Choroid plexus epithelial cell (primary cell): ENCODE results near the gene TPK1.
"Not testable (repeated sequence)": the region's sequence is repeated elsewhere in the genome, so short reads cannot be mapped to it uniquely, and the experiment has no call there.

Experiments used
- DNase-seq: peaks from one replicate; pipeline ENCODE4 v3.0.0-alpha.2; 2010; ENCODE audit warnings: low read depth
- H3K4me3 ChIP-seq: 2 replicates; pipeline ENCODE4 v1.5.1; 2011; ENCODE audit warnings: low read depth, mild to moderate bottlenecking, control low read depth, low read length, moderate library complexity
- TF ChIP-seq, protein P1 (sequence below): conservative IDR thresholded peaks from 2 replicates; pipeline ENCODE4 v1.5.1; 2011; ENCODE audit warnings: low read depth, mild to moderate bottlenecking, control low read depth, inconsistent platforms, low read length, moderate library complexity

TPK1 gene

DNA sequence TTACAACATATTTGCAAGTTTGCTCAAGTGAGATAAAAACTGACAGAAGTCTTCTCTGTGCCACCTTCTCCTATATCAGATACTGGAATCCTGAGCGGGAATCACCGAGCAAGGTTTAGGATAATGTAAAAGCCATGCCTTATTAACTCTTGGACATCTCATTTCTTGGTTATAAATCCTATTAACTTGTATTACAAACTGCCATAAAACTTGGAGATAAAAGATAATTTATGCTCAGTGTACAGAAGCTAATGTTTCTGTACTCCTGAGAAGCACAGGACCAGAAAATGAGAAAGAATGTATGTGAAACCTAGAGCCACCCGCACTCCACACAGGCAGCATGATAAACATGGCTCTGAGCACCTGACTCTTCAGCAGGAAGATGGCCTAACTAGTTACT lies 251.1 kb downstream of the TPK1 start:
- TF ChIP-seq, protein P1, sequence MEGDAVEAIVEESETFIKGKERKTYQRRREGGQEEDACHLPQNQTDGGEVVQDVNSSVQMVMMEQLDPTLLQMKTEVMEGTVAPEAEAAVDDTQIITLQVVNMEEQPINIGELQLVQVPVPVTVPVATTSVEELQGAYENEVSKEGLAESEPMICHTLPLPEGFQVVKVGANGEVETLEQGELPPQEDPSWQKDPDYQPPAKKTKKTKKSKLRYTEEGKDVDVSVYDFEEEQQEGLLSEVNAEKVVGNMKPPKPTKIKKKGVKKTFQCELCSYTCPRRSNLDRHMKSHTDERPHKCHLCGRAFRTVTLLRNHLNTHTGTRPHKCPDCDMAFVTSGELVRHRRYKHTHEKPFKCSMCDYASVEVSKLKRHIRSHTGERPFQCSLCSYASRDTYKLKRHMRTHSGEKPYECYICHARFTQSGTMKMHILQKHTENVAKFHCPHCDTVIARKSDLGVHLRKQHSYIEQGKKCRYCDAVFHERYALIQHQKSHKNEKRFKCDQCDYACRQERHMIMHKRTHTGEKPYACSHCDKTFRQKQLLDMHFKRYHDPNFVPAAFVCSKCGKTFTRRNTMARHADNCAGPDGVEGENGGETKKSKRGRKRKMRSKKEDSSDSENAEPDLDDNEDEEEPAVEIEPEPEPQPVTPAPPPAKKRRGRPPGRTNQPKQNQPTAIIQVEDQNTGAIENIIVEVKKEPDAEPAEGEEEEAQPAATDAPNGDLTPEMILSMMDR = no peak
- DNase-seq = no peak

DNA sequence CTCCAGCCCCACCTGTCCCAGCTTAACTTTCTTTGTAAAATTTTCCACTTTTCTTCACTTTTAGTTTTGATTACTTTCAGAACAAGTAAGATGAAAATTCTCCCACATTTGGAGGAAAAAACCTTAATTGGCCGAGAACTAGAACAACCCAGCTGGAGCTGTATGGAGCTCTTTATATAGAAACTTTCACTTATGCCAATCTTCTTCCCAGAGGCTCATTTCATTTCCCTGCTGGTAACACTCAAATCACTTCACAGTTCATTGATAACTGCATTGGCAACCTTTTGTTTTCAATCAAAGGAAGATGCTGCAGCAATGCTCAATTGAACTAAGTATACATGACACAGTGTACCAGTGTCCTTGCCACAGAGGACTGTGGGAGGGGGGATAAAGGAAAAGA lies 256.2 kb downstream of the TPK1 start:
- TF ChIP-seq, protein P1 = no peak
- H3K4me3 ChIP-seq = no peak overlapping the region
- DNase-seq = no peak

More for the DNA sequence above, 251.1 kb downstream of the TPK1 start:
- H3K4me3 ChIP-seq = no peak overlapping the region

DNA sequence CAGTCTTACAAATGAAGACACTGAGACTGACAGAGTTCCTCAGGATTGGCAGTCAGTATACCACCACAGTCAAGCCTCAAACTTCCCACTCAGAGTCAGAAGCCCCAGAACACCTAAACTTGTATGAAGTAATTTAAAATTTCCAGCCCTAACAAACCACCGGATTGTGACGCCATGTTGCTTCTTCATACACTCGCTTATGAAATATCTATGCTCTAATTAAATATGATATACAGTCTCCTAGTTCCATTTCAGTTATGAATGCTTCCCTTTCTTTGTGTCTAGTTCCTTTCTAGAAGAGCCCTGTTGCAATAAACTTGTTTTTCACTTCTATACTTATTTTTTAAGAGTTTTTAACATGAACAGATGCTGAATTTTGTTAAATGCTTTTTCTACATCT lies 260.4 kb downstream of the TPK1 start:
- no peak overlapping the region for H3K4me3 ChIP-seq
- no peak for DNase-seq
- TF ChIP-seq, protein P1 = no peak

GRCh38 chr7:144574753-144575152 lies 261.1 kb downstream of the TPK1 start:
- not testable (repeated sequence) for H3K4me3 ChIP-seq, DNase-seq

GRCh38 chr7:144568233-144568632 lies 267.6 kb downstream of the TPK1 start:
- TF ChIP-seq, protein P1 = no peak
- DNase-seq = no peak
- H3K4me3 ChIP-seq = no peak overlapping the region

DNA sequence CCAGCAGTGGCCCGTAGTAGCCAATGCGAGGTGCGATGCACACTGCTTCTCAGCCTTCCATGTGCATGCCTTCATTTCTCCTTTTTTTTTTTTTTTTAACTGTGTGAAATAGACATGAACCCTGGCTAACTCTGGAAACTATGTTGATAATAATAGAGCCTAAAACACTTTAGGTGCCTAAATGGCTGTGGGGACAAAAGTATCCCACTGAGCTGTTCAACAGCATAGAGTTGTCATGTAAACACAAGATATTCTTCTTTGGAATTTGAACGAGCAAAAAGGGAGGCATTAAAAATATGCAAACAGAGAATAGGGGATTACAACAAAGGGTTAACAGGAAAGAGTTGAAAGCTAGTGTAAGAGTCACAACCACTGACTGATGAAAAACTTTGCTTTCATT lies 270.3 kb downstream of the TPK1 start:
- no peak for DNase-seq
- H3K4me3 ChIP-seq = no peak overlapping the region
- TF ChIP-seq, protein P1 = no peak

DNA sequence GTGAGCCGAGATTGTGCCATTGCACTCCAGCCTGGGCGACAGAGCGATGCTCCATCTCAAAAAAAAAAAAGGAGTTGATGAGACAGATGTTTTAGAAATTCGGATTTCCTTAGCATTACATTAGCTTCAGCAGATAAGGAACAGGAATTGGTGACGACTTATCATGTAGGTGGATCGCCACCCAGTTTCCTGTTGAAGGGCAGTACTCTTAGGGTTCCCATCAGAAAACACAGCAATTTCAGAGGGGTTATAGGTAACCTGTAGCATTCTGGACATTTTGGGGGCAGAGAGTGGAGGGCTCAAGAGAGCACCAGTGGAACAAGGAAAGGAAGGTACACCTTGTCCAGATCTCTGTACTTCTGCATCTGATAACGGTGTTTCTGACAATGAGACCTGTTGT lies 286.0 kb downstream of the TPK1 start:
- TF ChIP-seq, protein P1 = no peak
- H3K4me3 ChIP-seq = no peak overlapping the region
- DNase-seq = no peak

DNA sequence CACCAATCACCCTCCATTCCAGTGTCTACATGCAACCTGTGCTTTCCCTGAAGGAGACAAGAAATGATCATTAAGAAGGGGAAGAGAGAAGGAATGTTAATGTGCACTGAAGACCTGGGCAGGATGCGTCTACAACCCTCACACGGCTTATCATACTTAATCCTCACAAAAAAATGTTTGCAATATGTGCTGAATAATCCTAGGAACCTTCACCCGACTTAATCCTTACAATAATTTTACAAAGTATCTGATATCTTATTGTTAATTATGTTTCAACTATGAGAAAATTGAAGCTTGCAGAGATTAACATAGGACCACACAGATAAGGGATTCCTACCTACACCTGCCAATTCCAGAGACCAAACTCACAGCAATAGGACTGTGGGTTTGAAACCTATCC lies 287.3 kb downstream of the TPK1 start:
- no peak overlapping the region for H3K4me3 ChIP-seq
- TF ChIP-seq, protein P1 = no peak
- DNase-seq = no peak
